Mucosa of rectum (tissue), 2 donors: ENCODE results near the gene CTR9.

Experiments
- H3K27ac ChIP-seq, 2 donors: one replicate each; pipeline ENCODE4 v1.7.0; 2013; ENCODE audit warnings: inconsistent platforms in 2 of 2, low read depth in 2 of 2, low read length in 2 of 2
- H3K27me3 ChIP-seq, 2 donors: one replicate each; pipeline ENCODE4 v1.7.0; 2013; ENCODE audit warnings: low read length in 2 of 2; ENCODE audit not compliant: control insufficient read depth in 2 of 2, insufficient read depth in 2 of 2
- H3K36me3 ChIP-seq, 2 donors: one replicate each; pipeline ENCODE4 v1.7.0; 2013; ENCODE audit warnings: low read length in 2 of 2; ENCODE audit not compliant: control insufficient read depth in 2 of 2, insufficient read depth in 2 of 2
- H3K4me1 ChIP-seq, 2 donors: one replicate each; pipeline ENCODE4 v1.7.0; 2013; ENCODE audit warnings: low read length in 2 of 2, mild to moderate bottlenecking in 1 of 2; ENCODE audit not compliant: control insufficient read depth in 2 of 2, insufficient read depth in 2 of 2
- H3K4me3 ChIP-seq, 2 donors: one replicate each; pipeline ENCODE4 v1.7.0; 2013; ENCODE audit warnings: low read length in 2 of 2
- H3K9ac ChIP-seq, 2 donors: one replicate each; pipeline ENCODE4 v1.7.0; 2013; ENCODE audit warnings: low read length in 2 of 2, low read depth in 1 of 2, mild to moderate bottlenecking in 1 of 2
- H3K9me3 ChIP-seq, 2 donors: one replicate each; pipeline ENCODE4 v1.7.0; 2013; ENCODE audit warnings: low read length in 2 of 2; ENCODE audit not compliant: control insufficient read depth in 2 of 2
- donor health status: healthy.
- donor health status: Normal muscosa, but diverticular disease.

The CTR9 gene

DNA sequence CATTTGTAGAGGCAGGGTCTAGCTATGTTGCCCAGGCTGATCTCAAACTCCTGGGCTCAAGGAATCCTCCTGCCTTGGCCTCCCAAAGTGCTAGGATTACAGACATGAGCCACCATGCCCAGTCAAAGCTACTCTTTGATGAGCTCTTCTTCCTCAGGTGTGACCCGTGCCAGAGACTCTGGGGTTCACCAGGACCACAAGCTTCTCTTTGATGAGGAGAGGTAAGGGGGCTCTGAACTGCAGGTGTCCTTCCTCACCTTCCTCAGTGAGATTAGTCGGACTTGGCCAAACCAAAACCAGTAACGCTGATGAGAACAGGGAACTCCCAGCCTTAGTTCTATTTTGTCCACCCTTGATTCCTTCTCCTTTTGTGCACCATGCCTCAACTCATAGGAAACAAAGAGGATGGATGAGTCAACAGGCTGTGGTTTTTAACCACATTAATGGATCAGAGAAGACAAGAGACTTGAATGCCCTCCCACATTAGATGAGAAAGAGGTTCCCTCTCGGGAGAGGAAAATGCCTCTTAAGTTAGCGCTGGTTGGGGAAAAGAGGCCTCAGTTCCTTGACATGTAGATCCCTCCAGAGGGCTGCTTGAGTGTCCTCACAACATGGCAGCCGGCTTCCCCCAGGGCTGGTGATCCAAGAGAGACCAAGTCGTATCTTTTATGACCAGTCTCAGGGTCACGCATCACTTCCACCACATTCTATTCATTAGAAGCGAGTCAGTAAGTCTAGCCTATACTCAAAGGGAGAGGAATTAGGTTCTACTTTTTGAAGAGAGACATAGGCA, 25.7 kb upstream of the CTR9 start:
- H3K27me3 ChIP-seq, result no peaks in the 10 kb centered on the region
- no peak overlapping the region for H3K9ac ChIP-seq
- H3K9me3 ChIP-seq, result no peaks in the 10 kb centered on the region
- H3K4me1 ChIP-seq, result no peaks in the 10 kb centered on the region
- no peak overlapping the region for H3K27ac ChIP-seq
- no peaks in the 10 kb centered on the region for H3K36me3 ChIP-seq
- H3K4me3 ChIP-seq, result no peak overlapping the region

DNA sequence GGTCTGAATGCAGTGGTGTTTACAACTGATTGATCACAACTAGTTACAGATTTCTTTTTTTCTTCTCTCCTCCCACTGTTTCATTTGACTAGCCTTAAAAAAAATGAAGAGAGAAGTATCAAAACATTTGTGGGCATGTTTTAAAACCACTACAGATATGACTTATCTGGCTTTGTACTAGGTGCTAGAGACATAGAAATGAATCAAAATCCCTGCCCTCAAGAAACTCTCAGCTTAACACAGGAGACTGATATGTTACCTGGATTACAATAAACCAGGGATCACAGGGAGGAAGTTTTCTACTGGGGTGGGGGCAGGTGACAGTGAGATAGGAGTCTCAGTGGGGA, 25.2 kb upstream of the CTR9 start:
- H3K27me3 ChIP-seq, result no peaks in the 10 kb centered on the region
- no peaks in the 10 kb centered on the region for H3K4me1 ChIP-seq
- H3K27ac ChIP-seq, result no peak overlapping the region
- no peaks in the 10 kb centered on the region for H3K9me3 ChIP-seq
- no peak overlapping the region for H3K4me3 ChIP-seq
- no peaks in the 10 kb centered on the region for H3K36me3 ChIP-seq
- H3K9ac ChIP-seq, result no peak overlapping the region

DNA sequence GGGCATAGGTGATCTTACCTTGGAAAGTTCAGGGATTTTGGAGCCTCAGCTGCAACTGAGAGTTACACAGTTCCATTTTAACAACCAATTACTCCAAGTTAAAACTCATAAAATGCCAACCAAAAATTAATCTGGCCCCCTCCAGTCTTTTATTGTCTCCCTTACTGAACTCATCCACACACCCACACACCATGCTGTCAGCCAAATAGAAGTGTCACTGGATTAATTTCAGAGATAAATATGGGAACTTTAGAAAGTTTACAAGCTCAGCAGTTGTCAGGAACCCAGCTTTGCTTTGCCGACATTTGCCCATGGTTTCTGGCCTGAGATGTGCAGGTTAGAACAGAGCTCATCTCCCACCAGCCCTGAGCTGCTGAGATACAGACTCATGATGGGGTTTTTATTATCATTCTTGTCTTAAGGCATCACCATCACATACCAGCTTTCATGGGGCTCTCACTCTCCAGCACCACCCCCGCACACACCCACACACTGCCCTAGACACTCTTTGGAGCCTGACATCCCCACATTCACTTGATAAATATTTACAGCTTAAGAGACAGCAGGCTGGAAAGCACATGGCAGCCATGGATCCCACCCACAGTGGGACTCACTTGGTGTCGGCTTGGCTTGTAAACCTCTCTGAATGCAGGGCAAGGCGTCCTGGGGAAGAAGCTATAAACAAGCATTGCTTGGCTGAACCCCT, 23.7 kb upstream of the CTR9 start:
- H3K4me1 ChIP-seq, result no peaks in the 10 kb centered on the region
- no peaks in the 10 kb centered on the region for H3K36me3 ChIP-seq
- H3K9ac ChIP-seq, result no peak overlapping the region
- no peaks in the 10 kb centered on the region for H3K27me3 ChIP-seq
- no peaks in the 10 kb centered on the region for H3K9me3 ChIP-seq
- H3K27ac ChIP-seq, result no peak overlapping the region
- no peak overlapping the region for H3K4me3 ChIP-seq

DNA sequence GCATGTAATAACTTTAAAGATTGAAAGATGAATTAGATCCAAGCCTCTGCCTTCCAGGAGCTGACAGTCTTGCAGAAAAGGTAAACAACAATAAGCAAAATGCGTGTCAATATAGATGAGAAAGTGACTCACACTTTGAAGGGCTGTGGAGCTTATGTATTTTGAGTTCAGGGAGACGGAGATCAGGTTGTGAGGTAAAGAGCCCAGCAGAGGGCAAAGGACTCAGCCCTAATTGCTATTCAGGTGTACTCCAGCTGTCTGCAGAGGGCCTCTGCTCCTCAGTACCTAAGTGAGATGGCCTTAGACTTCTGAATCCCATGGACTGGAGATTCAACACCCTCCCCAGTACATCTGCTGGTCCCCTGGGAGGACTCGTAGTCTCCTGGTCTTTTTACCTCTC, 22.9 kb upstream of the CTR9 start:
- H3K36me3 ChIP-seq, result no peaks in the 10 kb centered on the region
- no peaks in the 10 kb centered on the region for H3K27me3 ChIP-seq
- peak overlapping the region in 1 of 2 donors; percentile 21 for H3K27ac ChIP-seq
- no peaks in the 10 kb centered on the region for H3K4me1 ChIP-seq
- no peaks in the 10 kb centered on the region for H3K9me3 ChIP-seq
- no peak overlapping the region for H3K4me3 ChIP-seq
- no peak overlapping the region for H3K9ac ChIP-seq

DNA sequence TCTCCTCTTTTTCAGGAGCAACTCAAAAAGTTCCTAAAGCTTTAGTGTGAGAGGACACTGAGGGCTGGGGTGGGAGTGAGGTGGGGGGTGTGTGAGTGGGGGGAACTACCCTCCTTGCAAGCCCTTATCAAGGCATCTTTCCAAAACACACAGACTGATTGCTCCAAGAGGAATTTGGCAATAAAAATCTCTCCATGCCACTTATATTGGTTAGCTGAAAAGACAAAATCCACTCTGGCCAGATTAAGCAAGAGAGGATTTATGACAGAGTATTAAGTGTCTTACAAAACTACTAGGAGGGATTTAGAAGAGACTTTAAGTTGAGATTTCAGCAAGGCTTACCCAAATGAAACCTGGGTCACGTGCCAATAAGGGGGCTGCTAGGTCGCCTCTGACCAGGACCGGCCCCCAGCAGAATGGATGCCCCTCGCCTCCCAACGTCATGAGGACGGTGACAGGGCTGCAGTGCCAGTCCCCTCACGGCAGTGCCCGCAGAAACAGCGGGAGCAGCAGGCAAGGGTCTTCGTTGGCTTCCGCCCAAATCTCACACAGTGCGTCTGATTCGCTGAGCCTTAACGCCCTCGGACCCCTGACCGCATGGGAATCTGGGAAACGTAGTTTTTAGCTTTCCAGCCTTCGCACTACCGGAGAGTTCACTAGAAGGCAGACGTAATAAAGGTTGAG, 22.1 kb upstream of the CTR9 start:
- H3K4me1 ChIP-seq, result no peaks in the 10 kb centered on the region
- H3K9me3 ChIP-seq, result no peaks in the 10 kb centered on the region
- no peaks in the 10 kb centered on the region for H3K27me3 ChIP-seq
- H3K27ac ChIP-seq, result peak overlapping the region; percentile 16 to 43
- H3K9ac ChIP-seq, result no peak overlapping the region
- no peaks in the 10 kb centered on the region for H3K36me3 ChIP-seq
- H3K4me3 ChIP-seq, result peak overlapping the region in 1 of 2 donors; percentile 20

DNA sequence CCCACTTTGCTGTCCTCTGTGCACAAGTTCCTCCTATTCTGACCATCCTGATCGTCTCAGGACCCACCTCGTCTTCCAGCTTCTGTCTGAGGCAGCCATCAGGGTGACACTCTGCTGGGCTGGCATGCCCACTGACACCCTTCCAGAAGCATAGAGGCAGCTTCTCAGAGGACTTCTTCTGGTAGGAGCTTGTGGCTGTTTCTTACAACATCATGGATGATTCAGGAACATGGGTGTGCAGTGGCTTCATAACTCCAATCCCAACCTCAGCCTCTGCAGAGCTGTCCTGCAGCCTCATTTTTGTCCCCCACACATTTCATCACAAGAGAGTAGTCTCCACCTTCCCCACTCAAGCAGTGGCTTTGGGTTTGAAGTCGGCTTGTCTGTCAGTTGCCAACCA, 20.9 kb upstream of the CTR9 start:
- Histone ChIP-seq H3K9me3 (no peaks in the 10 kb centered on the region), H3K9ac (no peak overlapping the region), H3K36me3 (no peaks in the 10 kb centered on the region), H3K27me3 (no peaks in the 10 kb centered on the region), H3K4me1 (no peaks in the 10 kb centered on the region), H3K4me3 (no peak overlapping the region), H3K27ac (no peak overlapping the region)

DNA sequence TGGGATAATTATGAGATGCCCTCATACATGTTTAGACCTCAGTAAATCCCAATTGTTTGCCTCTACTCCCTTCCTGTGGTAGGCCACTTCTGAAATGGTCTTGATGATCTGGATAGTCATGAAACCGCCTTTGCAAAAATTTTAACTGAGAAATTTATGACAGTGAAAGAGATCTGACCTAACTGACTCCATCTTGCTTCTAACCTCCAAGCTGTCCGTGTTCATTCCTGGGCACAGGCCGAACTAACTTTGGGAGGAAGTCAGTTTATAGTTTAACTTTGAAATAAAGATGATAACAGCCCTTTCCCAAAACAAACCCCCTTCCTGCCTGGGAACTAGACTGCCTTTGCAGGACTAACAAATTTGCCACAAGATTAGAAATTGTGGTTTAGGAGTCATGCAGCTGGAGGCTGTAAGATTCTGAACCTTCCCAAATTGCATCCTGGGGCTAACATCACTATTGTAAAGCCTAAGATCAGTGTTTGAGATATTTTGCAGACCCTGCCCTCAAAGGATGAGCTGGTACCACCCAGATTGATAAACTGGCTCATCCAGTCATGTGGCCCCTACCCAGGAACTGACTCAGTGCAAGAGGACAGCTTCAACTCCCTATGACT, 19.9 kb upstream of the CTR9 start:
- no peak overlapping the region for H3K9ac ChIP-seq
- H3K27ac ChIP-seq, result no peak overlapping the region
- H3K27me3 ChIP-seq, result no peaks in the 10 kb centered on the region
- H3K4me3 ChIP-seq, result no peak overlapping the region
- no peaks in the 10 kb centered on the region for H3K9me3 ChIP-seq
- no peaks in the 10 kb centered on the region for H3K36me3 ChIP-seq
- H3K4me1 ChIP-seq, result peaks cover 4 to 8% of the 10 kb centered on the region in 2 donors

DNA sequence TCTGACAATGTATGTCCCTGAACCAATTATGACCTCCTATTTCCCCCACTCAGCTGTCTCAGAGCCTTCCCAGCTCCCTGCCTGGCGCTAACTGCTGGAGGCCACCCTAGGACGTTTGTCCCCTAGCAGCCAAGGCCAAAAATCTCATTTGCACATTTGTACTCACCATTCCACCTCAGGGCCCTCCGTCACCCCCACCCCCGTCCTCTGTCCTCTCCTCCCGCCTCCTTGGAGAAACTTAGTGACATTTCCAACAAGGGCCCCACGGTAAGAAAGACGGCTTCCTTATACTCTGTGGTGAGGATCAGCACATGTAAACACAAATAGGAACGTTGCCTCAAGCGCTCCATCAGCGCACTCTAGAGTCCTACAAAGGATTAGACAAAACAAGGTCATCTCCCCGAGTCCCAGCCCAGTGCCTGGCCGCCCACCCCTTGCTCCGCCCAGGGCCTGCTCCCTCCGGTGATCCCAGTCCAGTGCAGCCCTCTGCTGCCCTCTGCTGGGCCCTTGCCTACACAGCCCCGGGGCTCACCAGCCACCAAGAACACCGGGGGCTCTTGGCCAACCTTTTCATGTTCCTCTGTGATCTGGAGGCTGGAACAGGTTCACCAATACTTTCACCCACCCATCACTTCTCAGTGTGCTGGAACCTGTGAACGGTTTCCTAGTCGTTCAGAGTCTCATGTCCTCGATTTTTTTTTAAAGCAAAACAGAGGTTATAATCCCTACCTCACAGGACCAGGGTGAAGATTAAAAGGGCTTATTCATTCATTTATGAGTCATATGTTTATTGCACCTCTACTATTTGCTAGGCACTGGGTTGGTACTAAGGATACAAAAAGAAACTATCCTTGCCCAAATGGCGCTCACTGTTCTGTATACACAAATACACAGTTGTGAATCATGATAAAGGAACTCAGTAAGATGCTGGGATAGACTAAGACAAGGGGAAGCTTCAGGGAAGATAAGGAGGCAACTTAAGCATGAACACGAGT, 15.3 kb upstream of the CTR9 start:
- no peaks in the 10 kb centered on the region for H3K27me3 ChIP-seq
- peak overlapping the region; percentile 37 to 61 for H3K4me3 ChIP-seq
- H3K9me3 ChIP-seq, result no peaks in the 10 kb centered on the region
- H3K36me3 ChIP-seq, result no peaks in the 10 kb centered on the region
- H3K27ac ChIP-seq, result peak overlapping the region; percentile 38 to 66
- H3K9ac ChIP-seq, result peak overlapping the region; percentile 36 to 53
- H3K4me1 ChIP-seq, result peaks cover 4 to 11% of the 10 kb centered on the region in 2 donors

DNA sequence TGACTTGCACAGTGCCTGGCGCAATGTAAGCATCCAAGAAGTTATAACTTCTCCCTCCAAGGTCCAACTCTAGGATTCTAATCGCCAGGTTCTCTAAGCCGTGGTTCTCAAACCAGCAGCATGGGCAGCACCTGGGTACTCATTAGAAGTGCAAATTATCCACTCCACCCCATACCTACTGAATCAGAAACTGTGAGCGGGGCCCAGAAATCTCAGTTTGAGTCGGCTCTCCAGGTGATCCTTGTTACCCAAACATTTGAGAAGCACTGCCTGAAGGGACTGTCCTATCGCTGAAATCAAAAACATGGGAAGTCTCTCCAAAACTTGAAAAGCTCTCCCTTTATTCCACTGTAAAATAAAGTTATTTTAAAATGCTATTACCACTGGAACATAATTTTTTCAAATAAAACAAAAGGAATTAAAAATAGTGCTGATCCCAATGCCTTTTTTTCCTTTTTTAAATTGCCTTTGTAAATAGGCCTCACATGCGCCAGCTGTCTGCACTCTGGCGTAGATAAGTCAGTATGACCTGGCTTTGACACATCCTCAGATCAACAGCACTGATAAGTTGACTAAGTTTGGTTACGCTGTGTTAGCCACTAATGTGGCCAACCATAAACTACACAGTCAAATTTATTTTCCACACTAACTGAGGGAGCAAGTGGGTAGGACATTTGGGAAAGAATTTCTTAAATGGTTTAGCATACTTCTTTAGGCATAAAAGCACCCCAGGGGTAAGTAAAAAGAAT, 8.4 kb upstream of the CTR9 start:
- H3K9me3 ChIP-seq, result no peaks in the 10 kb centered on the region
- H3K9ac ChIP-seq, result no peak overlapping the region
- peak overlapping the region; percentile 56 to 68 for H3K27ac ChIP-seq
- H3K4me1 ChIP-seq, result peaks cover 14% of the 10 kb centered on the region in 2 donors
- H3K36me3 ChIP-seq, result no peaks in the 10 kb centered on the region
- H3K4me3 ChIP-seq, result no peak overlapping the region
- no peaks in the 10 kb centered on the region for H3K27me3 ChIP-seq
